A549 (cell line): ENCODE measurements around the gene NPTXR. TPM values are rescaled to one million over a fixed set of nuclear protein-coding genes. Genes with fewer than 3 reads are reported as not detected.
A peak's percentile ranks its signal among the peaks of the same experiment; 100 is the strongest.

Experiments
- ATAC-seq, 2 experiments: fragments of 200-7000 bp in 1 of 2; fragments of >200 bp in 1 of 2; cut with Nextera tagmentation in 1 of 2; cut with Tn5 transposase in 1 of 2; 3 replicates each; pipeline versions ENCODE4 v1.8.0 to v1.9.1; 2018 to 2020; ENCODE audit warnings: mild to moderate bottlenecking in 1 of 2, moderate library complexity in 1 of 2
- CTCF ChIA-PET: fragments of 300-600 bp; sonication (Branson Sonifier 250); formaldehyde crosslinking; extraction: SDS; loops from one replicate; lab custom pipeline; 2021; ENCODE audit warnings: antibody characterized with exemption, inconsistent platforms; lab: Yijun Ruan, JAX
- POLR2A ChIA-PET: fragments of 350-600 bp; formaldehyde crosslinking; extraction: SDS; loops from one replicate; lab custom pipeline; 2021; ENCODE audit warnings: antibody characterized with exemption, inconsistent platforms; lab: Yijun Ruan, JAX
- DNase-seq, 2 experiments: peaks; one replicate each; pipeline versions ENCODE4 v3.0.0 to v3.0.0-alpha.2; 2011 to 2016; ENCODE audit warnings: low read depth in 1 of 2, low spot score in 1 of 2
- FAIRE-seq: peaks from 2 replicates; lab custom pipeline; 2011; peaks lifted over from hg19 to GRCh38; lab: Jason Lieb, UNC
- H3K27ac ChIP-seq, 2 experiments: fragments of >200 bp; sonication (Bioruptor Twin); formaldehyde crosslinking; 3 replicates each; pipeline ENCODE4 v1.5.1; 2016 to 2017
- H3K4me1 ChIP-seq: fragments of >200 bp; sonication (Bioruptor Twin); formaldehyde crosslinking; 3 replicates; pipeline ENCODE4 v1.6.1; 2016
- H3K4me2 ChIP-seq: fragments of >200 bp; sonication (Bioruptor Twin); formaldehyde crosslinking; 3 replicates; pipeline ENCODE4 v1.6.1; 2016
- H3K4me3 ChIP-seq: fragments of >200 bp; sonication (Bioruptor Twin); formaldehyde crosslinking; 3 replicates; pipeline ENCODE4 v1.5.1; 2016
- H3K9me3 ChIP-seq: fragments of >200 bp; sonication (Bioruptor Twin); formaldehyde crosslinking; 3 replicates; pipeline ENCODE4 v1.6.1; 2016
- CBX8 ChIP-seq: fragments of 200-600 bp; sonication (generic); IDR thresholded peaks from 2 replicates; pipeline ENCODE4 v1.6.1; 2016
- CTCF ChIP-seq: fragments of >200 bp; sonication (Bioruptor Twin); formaldehyde crosslinking; IDR thresholded peaks from 3 replicates; pipeline ENCODE4 v1.5.1; 2016
- HES2 ChIP-seq: fragments of >200 bp; sonication (Bioruptor Twin); formaldehyde crosslinking; IDR thresholded peaks from 2 replicates; pipeline ENCODE4 v1.6.1; 2016
- HMGXB4 ChIP-seq: fragments of 250-450 bp; sonication (Bioruptor Pico); IDR thresholded peaks from 2 replicates; pipeline ENCODE4 v1.5.0; 2021; ENCODE audit warnings: mild to moderate bottlenecking, moderate library complexity, borderline replicate concordance
- JUN ChIP-seq, 2 experiments: fragments of >200 bp; sonication (Bioruptor Twin); formaldehyde crosslinking; IDR thresholded peaks; 2 replicates in 1 of 2; 3 replicates in 1 of 2; pipeline ENCODE4 v1.6.1; 2016 to 2017
- MAFK ChIP-seq: fragments of 450-650 bp; IDR thresholded peaks from 2 replicates; pipeline ENCODE4 v1.6.1; 2014; ENCODE audit not compliant: partially characterized antibody
- RAD21 ChIP-seq, 2 experiments: fragments of >200 bp in 1 of 2; sonication (Bioruptor Twin) in 1 of 2; formaldehyde crosslinking in 1 of 2; IDR thresholded peaks in 1 of 2; conservative IDR thresholded peaks in 1 of 2; 2 replicates in 1 of 2; 3 replicates in 1 of 2; pipeline ENCODE4 v1.6.1; 2012 to 2018; ENCODE audit warnings: inconsistent platforms in 1 of 2
- RCOR1 ChIP-seq: fragments of 150-350 bp; IDR thresholded peaks from 2 replicates; pipeline ENCODE4 v1.6.1; 2014; ENCODE audit warnings: antibody characterized with exemption, low read length, low read depth
- SMC3 ChIP-seq: fragments of >200 bp; sonication (Bioruptor Twin); formaldehyde crosslinking; IDR thresholded peaks from 3 replicates; pipeline ENCODE4 v1.6.1; 2018; ENCODE audit warnings: inconsistent platforms
- ZFP36 ChIP-seq: fragments of 450-650 bp; IDR thresholded peaks from 2 replicates; pipeline ENCODE4 v1.6.1; 2014; ENCODE audit warnings: borderline replicate concordance; ENCODE audit not compliant: partially characterized antibody
- ZSCAN20 ChIP-seq: fragments of 250-450 bp; sonication (Bioruptor Pico); IDR thresholded peaks from 2 replicates; pipeline ENCODE4 v1.8.0; 2022; ENCODE audit warnings: mild to moderate bottlenecking, moderate library complexity
- WGBS: methylation state at CpG from one replicate; pipeline ENCODE4 v1.1.6; 2017; ENCODE audit errors: missing lambda C conversion rate; 5-methylcytosine and 5-hydroxymethylcytosine counted together
- polyA plus RNA-seq, 4 experiments: library from polyadenylated mRNA; depleted of rRNA in 3 of 4; stranded (reverse); fragments of >200 nt; fragmentation: RNase III in 1 of 4; extraction: RNeasy Plus Mini Kit Qiagen cat#74134 plus additional on column Dnase treatment in 1 of 4; gene quantifications; 2 replicates in 3 of 4; 3 replicates in 1 of 4; pipeline ENCODE4 v1.2.3, GENCODE V29; 2011 to 2017

The NPTXR gene
- polyA plus RNA-seq, 2 of the 4 experiments (the other 2 are of a cell fraction), result 3.3 to 15.3 TPM

GRCh38 chr22:38845004-38845740, 1.3 kb upstream of the NPTXR start:
- ATAC-seq (no peak), FAIRE-seq (no peak), DNase-seq (no peak)
- peaks cover 19% of the 10 kb centered on the region; the same call in 2 of the 3 replicates for H3K4me1 ChIP-seq
- no peak for TF ChIP-seq MAFK
- no peak for TF ChIP-seq CBX8
- no peak for TF ChIP-seq ZFP36
- no peak for TF ChIP-seq RCOR1
- 91% methylated on average over 16 of the region's 17 CpGs for WGBS
- CTCF ChIA-PET, result interaction anchor here (0.7 to 6.2 kb wide), 4 partner anchors 15 to 77 kb away, joined by 4 to 95 read pairs (median 16); no protein-coding TSS in a partner anchor
- POLR2A ChIA-PET, result interaction anchor here (1.4 to 2.2 kb wide), 2 partner anchors 9 to 76 kb away, joined by 4 to 35 read pairs; no protein-coding TSS in a partner anchor
- no peak overlapping the region for H3K4me2 ChIP-seq
- no peak overlapping the region for H3K27ac ChIP-seq
- H3K9me3 ChIP-seq, result no peaks in the 10 kb centered on the region
- no peak overlapping the region for H3K4me3 ChIP-seq

GRCh38 chr22:38844315-38845003, 631 bp upstream of the NPTXR start:
- Histone ChIP-seq H3K4me2 (peak overlapping the region; percentile 92), H3K9me3 (no peaks in the 10 kb centered on the region), H3K4me3 (peak overlapping the region; percentile 74), H3K27ac (peak overlapping the region; percentile 69 to 94), H3K4me1 (peaks cover 22% of the 10 kb centered on the region; the same call in 2 of the 3 replicates)
- WGBS, result 77% methylated on average over 8 of the region's 22 CpGs
- ChIA-PET POLR2A (interaction anchor here (0.6 to 2.2 kb wide), 5 partner anchors 9 to 76 kb away, joined by 3 to 35 read pairs (median 4); no protein-coding TSS in a partner anchor), CTCF (interaction anchor here (0.6 to 6.2 kb wide), 8 partner anchors 9 to 1188 kb away, joined by 3 to 95 read pairs (median 4); no protein-coding TSS in a partner anchor)
- ATAC-seq, result no peak
- no peak for DNase-seq
- no peak for TF ChIP-seq HMGXB4 (CRISPR knock-in tag)
- FAIRE-seq, result no peak

GRCh38 chr22:38843201-38843656, 599 bp downstream of the NPTXR start:
- WGBS, result 10% methylated on average over 2 of the region's 68 CpGs
- Histone ChIP-seq H3K4me3 (peak overlapping the region; percentile 74), H3K27ac (peak overlapping the region; percentile 69 to 94), H3K4me1 (peaks cover 22% of the 10 kb centered on the region; the same call in 2 of the 3 replicates), H3K4me2 (peak overlapping the region; percentile 92), H3K9me3 (no peaks in the 10 kb centered on the region)
- FAIRE-seq (no peak), ATAC-seq (peak; percentile 88 to 90), DNase-seq (peak; percentile 55 to 68)
- ChIA-PET POLR2A (interaction anchor here (0.6 to 2.2 kb wide), 11 partner anchors 8 to 87 kb away, joined by 3 to 35 read pairs (median 3); partner anchors contain the start of gene SUN2), CTCF (interaction anchor here (0.7 to 6.2 kb wide), 18 partner anchors 8 to 103 kb away, joined by 3 to 95 read pairs (median 4); partner anchors contain the start of gene DNAL4)
- TF ChIP-seq HES2, result no peak
- no peak for TF ChIP-seq ZSCAN20 (CRISPR knock-in tag)
- peak; percentile 34; the same call in 2 of the 3 replicates for TF ChIP-seq CTCF
- no peak for TF ChIP-seq MAFK
- peak; percentile 47; the same call in 2 of the 3 replicates for TF ChIP-seq SMC3
- TF ChIP-seq RAD21 (conservative IDR thresholded peaks at IDR 0.05 in 1 of 2, IDR thresholded peaks at IDR 0.05 in 1 of 2), result peak in 1 of 2 experiments; percentile 45; a peak in 2 of 5 replicates
- TF ChIP-seq JUN (IDR thresholded peaks at IDR 0.05), result 0 out of 5 replicates have a peak, but pooled peaks of 1 of the 2 experiments have one; percentile 37
